ENCODE data around the gene AGPAT4.
"Not testable (repeated sequence)": the region's sequence is repeated elsewhere in the genome, so short reads cannot be mapped to it uniquely, and the experiment has no call there.

Gene AGPAT4

GRCh38 chr6:161198783-161199460 is 74.9 kb downstream of the AGPAT4 start:
- no peak for DNase-seq

GRCh38 chr6:161198176-161198575 is 75.7 kb downstream of the AGPAT4 start:
- no peak for DNase-seq

- DNase-seq, result no peak
Measured at GRCh38 chr6:161195386-161195785, 78.5 kb downstream of the AGPAT4 start.

GRCh38 chr6:161194374-161194773 is 79.5 kb downstream of the AGPAT4 start:
- no peak for DNase-seq

GRCh38 chr6:161192636-161193411 is 81.0 kb downstream of the AGPAT4 start:
- no peak for DNase-seq

- no peak for DNase-seq
Measured at GRCh38 chr6:161191671-161192070, 82.2 kb downstream of the AGPAT4 start.

- DNase-seq, result no peak
Measured at GRCh38 chr6:161191007-161191406, 82.9 kb downstream of the AGPAT4 start.

- DNase-seq, result no peak
Measured at GRCh38 chr6:161189891-161190290, 84.0 kb downstream of the AGPAT4 start.

- DNase-seq, result no peak
Measured at GRCh38 chr6:161188547-161189465, 85.1 kb downstream of the AGPAT4 start.

- no peak for DNase-seq
Measured at GRCh38 chr6:161186173-161186769, 87.6 kb downstream of the AGPAT4 start.

- DNase-seq, result no peak
Measured at GRCh38 chr6:161181121-161181520, 92.7 kb downstream of the AGPAT4 start.

- DNase-seq, result not testable (repeated sequence)
Measured at GRCh38 chr6:161178155-161178554, 95.7 kb downstream of the AGPAT4 start.

GRCh38 chr6:161176428-161176827 is 97.4 kb downstream of the AGPAT4 start:
- not testable (repeated sequence) for DNase-seq

- DNase-seq, result not testable (repeated sequence)
Measured at GRCh38 chr6:161172769-161173168, 101.1 kb downstream of the AGPAT4 start.

- no peak for DNase-seq
Measured at GRCh38 chr6:161171207-161171606, 102.7 kb downstream of the AGPAT4 start.

GRCh38 chr6:161169696-161170095 is 104.2 kb downstream of the AGPAT4 start:
- no peak for DNase-seq

GRCh38 chr6:161169035-161169434 is 104.8 kb downstream of the AGPAT4 start:
- DNase-seq, result no peak

- DNase-seq, result no peak
Measured at GRCh38 chr6:161168281-161168891, 105.5 kb downstream of the AGPAT4 start.

GRCh38 chr6:161166677-161167076 is 107.2 kb downstream of the AGPAT4 start:
- no peak for DNase-seq

GRCh38 chr6:161166176-161166575 is 107.7 kb downstream of the AGPAT4 start:
- DNase-seq, result no peak

- DNase-seq, result no peak
Measured at GRCh38 chr6:161164182-161164625, 109.7 kb downstream of the AGPAT4 start.

- no peak for DNase-seq
Measured at GRCh38 chr6:161163466-161164181, 110.2 kb downstream of the AGPAT4 start.

Measured in CD4-positive, alpha-beta T cell treated with Interleukin-4 for 1 hour (primary cell).